ENCODE data around the gene NCS1.

GRCh38 chr9:130244548-130245165 is 72.5 kb downstream of the NCS1 start:
- TF ChIP-seq CTCF (IDR thresholded peaks at IDR 0.05) (no peak), POLR2A (IDR thresholded peaks at IDR 0.05) (no peak), EP300 (IDR thresholded peaks at IDR 0.05) (no peak)

All from gastroesophageal sphincter (tissue), 3 donors.